A172 (cell line): ENCODE data around the gene SLC39A2. TPM values are rescaled to one million over a fixed set of nuclear protein-coding genes. Genes with fewer than 3 reads are reported as not detected.
A peak's percentile ranks its signal among the peaks of the same experiment; 100 is the strongest.
"Not testable (repeated sequence)": the region's sequence is repeated elsewhere in the genome, so short reads cannot be mapped to it uniquely, and the experiment has no call there.

ENCODE experiments used
- DNase-seq: peaks from one replicate; pipeline ENCODE4 v3.0.0-alpha.2; 2015; ENCODE audit warnings: low spot score
- total RNA-seq: library from RNA; depleted of rRNA; stranded (reverse); fragments of >200 nt; shearing (Covaris generic); gene quantifications from 2 replicates; pipeline ENCODE4 v1.2.3, GENCODE V29; 2014; rRNA removed

SLC39A2 gene
- not detected in 2 replicates for total RNA-seq

DNA sequence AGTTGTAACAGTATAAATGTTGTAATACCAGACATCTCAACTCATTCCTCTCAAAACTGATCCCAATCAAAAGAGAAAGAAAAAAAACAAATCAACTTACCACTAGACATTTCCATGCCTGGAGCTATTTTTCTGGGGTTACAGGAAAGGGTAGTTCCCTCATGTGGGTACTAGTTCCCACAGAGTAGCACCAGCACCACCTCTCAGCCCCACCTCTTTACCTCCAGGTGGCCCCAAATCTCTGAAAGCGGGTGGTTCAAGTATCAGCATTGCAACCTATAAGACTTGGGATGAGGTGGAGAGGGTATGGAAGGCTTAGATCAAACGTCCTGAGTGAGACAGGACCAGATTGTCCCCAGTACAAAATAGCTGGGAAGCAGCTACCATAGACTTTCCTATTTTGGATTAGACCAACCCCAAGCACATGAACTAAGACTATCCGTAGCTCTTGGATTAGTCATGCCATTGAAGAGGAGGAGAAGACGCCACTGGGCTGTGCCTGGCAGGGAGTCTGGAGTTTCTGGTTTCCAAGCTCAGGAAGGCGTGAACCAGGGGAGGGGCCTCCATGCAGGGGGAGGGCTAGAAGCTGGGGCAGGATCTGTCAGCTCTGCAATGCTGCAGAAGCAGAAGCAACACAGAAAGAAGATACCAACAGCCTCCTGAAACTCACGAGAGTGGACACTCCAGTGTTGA lies at the start of gene SLC39A2:
SLC39A2 (plus strand) TSS at position 620 of the 693 bp plus-strand sequence. CDS start 154 bp downstream, outside the sequence.
- peak; percentile 28 for DNase-seq

DNA sequence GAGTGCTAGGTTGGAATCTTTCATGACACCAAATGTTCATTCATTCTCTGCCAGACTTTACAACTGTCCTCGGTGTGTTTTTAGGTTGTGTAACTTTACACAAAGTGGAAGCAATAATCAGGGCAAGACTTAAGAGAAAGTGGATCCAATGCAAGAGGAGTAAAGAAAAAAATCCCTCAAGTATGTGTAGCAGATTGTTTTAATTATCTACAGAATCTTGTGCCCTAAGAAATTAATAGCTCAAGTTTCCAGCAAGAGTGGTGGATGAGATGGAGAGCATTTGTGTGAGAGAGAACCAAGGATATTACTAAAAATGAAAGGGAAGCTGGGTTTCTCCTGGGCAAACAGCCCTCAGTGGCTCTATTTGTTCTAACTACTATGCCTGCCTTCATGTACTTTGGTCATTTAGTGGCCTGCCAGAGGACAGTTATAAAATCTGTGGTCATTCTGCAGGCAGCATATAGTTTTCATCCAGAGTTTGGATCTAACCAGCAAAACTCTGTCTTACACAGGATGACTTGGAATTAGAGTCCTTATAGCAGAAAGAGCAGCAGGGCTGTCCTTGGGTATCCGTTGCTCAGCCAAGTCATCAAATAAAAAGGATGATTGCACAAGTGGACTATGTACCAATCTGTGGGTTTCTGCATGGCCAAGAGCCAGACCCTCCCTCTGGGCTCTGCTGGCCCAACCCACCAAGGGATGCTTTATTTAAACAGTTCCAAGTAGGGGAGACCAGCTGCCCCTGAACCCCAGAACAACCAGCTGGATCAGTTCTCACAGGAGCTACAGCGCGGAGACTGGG lies 44.2 kb upstream of the SLC39A2 start, which contains the start of gene RNASE2:
RNASE2 (plus strand) TSS at position 752 of the 802 bp plus-strand sequence. CDS start 285 bp downstream, outside the sequence.
- not testable (repeated sequence) for DNase-seq

DNA sequence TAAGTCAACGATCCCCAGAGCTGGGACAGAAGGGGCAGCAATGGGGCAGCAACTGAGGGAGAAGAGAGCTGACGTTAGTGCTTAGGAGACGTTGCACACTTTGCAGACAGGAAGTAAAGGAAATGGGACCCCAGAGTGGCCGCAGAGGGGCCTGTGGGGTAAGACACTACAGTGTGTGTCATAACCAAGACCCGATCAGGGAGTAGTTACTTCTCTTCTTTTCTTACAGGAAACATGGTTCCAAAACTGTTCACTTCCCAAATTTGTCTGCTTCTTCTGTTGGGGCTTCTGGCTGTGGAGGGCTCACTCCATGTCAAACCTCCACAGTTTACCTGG lies 43.6 kb upstream of the SLC39A2 start:
- DNase-seq, result not testable (repeated sequence)

DNA sequence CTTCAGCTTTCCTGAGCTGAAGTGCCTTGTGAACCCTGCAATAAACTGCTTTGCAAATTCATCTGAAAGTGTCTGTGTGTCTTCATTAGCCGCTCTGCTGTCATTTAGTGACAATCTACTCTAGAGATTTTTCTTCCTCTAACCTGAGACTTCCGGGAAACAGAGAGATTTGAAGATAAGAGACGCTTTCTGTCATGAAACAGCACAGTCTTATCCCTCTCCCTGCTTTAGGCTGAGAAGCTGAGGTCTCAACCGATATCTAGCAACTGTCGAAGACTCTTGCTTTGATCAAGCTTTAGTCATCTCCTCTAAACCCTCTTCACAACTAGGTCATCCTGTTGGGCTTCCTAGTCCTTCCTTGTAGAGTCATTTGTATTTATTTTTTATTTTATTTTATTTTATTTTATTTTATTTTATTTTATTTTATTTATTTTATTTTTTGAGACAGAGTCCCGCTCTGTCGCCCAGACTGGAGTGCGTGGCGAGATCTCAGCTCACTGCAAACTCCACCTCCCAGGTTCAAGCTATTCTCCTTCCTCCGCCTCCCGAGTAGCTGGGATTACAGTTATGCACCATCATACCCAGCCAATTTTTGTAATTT lies 42.6 kb upstream of the SLC39A2 start:
- no peak for DNase-seq

DNA sequence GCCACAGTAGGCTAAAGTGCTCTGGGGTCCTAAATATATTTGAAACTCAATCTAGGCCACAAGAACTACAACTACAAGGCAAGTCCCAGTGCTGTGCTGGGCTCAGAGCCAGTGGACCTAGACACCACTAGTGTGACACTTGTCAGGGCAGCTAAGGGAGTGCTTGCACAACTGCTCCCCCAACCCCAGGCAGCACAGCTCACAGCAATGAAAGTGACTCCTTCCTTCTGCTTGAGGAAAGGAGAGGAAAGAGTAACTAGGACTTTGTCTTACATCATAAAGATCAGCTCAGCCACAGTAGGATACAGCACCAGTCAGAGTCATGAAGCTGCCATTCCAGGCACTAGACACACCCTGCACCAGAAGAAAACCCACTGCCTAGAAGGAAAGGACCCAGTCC lies 40.1 kb upstream of the SLC39A2 start:
- not testable (repeated sequence) for DNase-seq

- DNase-seq, result no peak
Observed at GRCh38 chr14:20969336-20969735, 29.8 kb upstream of the SLC39A2 start.

- DNase-seq, result no peak
Observed at GRCh38 chr14:20970647-20970982, 28.5 kb upstream of the SLC39A2 start.

DNA sequence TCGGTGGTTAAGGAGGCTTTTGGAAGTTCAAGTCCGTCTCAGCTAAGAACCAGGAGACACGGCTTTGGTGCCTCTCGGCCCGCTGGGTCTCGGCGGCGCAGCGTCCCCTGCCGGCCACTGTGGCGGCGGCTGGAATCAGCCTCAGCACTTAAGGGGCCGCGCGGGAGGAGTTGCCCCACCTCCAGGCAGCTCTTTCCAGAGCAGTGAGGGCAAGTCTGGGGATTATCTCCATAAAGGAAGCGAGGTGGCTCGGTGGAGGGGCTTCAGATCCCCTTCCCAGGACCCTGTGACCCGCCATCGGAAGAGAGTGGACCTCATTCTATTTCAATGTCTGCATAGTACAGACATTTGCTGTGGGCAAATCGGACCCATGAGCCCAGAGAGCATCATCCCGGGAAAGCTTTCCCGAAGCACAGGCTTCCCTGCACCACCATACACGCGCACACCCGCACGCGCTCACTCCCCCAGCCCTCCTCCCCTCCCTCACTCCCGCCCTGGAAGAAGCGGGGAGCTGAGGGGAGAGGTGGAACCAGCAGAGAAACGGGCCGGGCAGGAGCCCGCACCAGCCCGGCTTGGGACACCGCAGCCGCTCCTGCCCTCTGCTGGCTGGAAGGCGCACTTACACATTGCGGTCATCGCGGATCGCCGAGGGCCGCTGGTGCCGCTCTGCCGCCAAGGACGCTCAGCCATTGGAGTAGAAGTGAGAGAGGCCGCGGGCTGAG lies 27.9 kb upstream of the SLC39A2 start:
- DNase-seq, result peak; percentile 55

DNA sequence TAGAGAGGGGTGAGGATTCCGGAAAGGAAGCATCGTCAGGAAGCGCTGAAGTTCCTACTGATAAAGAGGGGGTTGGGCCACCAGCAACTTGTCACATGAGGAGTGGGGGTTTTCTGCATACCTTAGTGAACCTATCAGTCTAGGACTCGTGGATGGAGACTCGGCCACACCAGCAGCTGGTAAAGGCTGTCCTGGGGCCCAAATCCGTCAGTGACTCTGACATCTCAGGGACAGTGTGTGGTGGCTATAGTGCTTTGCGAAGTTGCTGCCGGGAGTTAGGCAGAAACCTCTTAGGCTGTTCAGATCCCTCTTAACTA lies 27.4 kb upstream of the SLC39A2 start:
- DNase-seq, result no peak

GRCh38 chr14:20973501-20973900 lies 25.6 kb upstream of the SLC39A2 start:
- DNase-seq, result no peak

GRCh38 chr14:20976291-20976690 lies 22.8 kb upstream of the SLC39A2 start:
- DNase-seq, result no peak

- DNase-seq, result no peak
Observed at GRCh38 chr14:20978687-20979086, 20.4 kb upstream of the SLC39A2 start.

- no peak for DNase-seq
Observed at GRCh38 chr14:20980906-20981305, 18.2 kb upstream of the SLC39A2 start.

DNA sequence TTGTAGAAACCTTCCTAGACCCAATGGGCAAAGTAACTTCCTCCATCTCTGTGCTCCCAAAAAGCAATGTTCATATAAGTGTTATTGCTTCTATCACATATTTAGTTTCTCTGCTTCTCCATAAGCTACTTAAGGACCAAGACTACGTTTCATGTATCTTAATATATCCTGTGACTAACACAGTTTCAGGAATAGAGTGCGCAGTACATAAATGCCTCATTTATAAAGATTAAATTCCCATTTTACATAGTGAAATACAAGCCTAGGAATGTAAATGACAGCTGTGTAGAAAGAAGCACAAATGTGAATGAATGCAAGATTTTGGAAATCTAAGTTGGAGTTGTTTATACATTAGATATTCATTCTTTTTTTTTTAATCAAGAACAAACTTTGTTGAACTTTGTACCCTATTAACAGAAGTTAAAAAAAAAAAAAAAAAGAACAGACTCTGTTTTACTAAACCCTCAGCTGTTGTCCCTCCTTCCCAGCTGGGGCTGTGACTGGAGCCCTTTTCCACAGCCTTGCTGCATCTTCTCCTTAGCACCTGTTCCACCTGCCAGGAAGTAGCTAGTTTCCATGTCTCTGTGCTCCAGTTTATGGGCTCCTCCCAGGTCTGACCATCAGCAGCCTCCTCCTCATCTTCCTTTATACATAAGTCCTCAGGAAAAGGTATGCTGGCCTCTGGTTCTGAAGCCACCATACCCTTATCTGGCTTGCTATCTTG lies 16.3 kb upstream of the SLC39A2 start:
- DNase-seq, result no peak

- DNase-seq, result not testable (repeated sequence)
Observed at GRCh38 chr14:20985650-20986049, 13.4 kb upstream of the SLC39A2 start.

DNA sequence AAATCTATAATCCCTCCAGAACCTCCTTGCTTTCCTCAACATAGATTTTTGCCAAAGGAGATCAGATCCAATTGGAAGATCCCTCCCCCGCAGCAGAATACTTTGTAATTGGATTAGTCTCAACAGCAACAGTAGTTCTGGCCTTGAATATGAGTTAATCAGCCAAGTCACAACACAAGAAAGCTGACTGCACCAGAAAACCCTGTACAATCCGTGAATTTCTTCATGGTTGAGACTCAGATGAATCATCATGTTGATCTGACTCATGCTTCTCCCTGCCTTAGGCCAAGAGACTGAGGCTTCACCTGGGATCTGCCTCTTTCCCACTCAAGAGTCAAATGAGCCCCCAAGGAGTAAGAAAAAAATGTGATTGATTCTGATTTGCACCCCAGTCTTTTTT lies 12.3 kb upstream of the SLC39A2 start:
- DNase-seq, result peak; percentile 78

DNA sequence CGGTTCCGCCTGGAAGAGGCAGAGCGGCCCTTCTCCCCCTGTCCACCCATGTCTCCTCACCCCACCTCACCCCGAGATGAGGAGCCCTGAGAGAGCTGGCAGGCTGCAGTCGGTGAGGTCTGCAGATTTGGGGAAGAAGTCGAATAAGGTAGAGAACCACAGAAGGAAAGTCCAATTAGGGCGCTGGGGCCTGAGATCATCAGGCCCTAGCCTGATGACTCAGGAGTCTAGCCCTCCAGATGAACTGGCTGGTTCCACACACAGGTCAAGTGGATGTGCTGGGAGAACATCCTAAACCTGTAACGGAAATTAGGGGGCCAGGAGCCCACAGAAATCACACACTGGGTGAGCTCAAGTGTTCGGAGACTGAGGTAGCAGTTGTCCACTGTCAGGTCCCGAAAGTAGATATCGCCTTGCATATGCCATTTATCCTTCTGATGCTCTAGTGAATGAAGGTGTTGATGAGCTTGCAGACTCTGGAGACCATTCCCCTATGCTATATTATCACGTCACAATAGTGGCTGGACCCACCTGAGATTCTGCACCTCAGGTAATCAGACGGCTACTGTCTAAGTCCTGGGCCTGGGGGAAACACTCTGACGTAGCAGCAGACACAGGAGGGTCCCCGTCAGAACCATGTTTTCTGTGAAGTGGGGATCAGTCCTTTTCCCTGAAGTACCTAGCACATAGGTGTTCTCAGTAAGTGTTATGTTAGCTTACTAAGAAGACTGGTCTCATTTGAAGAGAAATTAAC lies 10.2 kb upstream of the SLC39A2 start:
- no peak for DNase-seq

DNA sequence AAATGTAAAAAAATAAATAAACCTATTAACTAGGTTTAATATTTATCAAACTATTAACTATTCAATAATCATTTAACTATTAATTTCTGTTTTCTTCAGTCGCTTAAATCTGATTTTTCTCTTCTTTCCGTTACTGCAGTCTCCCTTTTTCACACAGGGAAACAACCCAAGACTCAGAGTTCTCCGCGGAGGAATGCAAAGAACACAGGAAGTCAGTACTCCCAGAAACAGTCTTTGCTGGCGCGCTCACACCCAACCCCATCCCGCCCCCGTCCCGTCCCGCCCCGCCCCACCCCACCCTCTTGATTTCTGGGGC lies 9.7 kb upstream of the SLC39A2 start:
- DNase-seq, result no peak

DNA sequence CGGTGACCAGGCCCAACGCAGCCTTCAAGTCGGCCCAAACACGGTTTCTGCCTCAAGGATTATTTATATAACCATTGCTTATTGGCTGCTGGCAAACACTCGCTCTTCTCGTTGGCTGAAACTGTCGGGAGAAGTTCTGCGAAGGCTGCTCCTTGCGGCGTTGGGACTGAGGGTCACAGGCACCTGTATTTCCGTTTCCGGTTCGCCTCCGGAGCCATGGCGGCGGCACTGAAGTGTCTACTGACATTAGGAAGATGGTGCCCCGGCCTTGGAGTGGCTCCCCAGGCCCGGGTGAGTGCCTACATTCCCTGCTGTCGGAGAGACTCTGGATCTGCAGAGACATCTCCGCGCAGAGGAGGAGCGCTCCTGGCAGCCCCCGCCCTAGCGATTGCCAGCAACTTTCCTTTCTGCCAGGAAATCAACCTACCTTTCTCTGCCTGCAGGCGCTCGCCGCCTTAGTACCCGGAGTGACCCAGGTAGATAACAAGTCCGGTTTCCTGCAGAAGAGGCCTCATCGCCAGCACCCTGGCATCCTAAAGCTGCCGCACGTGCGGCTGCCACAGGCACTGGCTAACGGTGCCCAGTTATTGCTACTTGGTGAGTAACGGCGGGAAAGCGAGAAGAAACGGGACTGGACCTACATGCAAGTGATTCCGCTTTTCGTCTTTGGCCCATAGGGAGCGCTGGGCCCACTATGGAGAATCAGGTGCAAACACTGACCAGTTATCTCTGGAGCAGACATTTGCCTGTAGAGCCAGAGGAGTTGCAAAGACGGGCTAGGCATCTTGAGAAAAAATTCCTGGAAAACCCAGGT lies 9.1 kb upstream of the SLC39A2 start, which contains the start of gene METTL17:
METTL17 (plus strand) TSS at position 194 of the 814 bp plus-strand sequence; CDS start at position 217, 23 bp downstream.
- DNase-seq, result peak; percentile 91

DNA sequence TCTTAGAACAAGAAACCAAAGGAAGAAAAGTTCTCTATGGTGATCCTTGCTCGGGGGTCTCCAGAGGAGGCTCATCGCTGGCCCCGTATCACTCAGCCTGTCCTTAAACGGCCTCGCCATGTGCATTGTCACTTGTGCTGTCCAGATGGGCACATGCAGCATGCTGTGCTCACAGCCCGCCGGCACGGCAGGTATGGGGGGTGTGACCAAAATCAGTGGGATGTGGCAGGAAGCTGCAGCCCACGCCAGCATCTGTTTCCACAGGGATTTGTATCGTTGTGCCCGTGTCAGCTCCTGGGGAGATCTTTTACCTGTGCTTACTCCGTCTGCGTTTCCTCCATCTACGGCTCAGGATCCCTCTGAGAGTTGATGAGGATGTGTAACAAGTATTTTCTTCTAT lies 2.6 kb upstream of the SLC39A2 start:
- no peak for DNase-seq
